ENCODE data around the gene PAGR1.

Gene PAGR1

GRCh38 chr16:29802416-29802935 is 13.5 kb upstream of the PAGR1 start:
- DNase-seq (ENCODE audit: low read depth) = no peak
- H3K4me3 ChIP-seq (replicated peaks; ENCODE audit: low read depth, low read length) = no peak overlapping the region
- TF ChIP-seq, protein P1, sequence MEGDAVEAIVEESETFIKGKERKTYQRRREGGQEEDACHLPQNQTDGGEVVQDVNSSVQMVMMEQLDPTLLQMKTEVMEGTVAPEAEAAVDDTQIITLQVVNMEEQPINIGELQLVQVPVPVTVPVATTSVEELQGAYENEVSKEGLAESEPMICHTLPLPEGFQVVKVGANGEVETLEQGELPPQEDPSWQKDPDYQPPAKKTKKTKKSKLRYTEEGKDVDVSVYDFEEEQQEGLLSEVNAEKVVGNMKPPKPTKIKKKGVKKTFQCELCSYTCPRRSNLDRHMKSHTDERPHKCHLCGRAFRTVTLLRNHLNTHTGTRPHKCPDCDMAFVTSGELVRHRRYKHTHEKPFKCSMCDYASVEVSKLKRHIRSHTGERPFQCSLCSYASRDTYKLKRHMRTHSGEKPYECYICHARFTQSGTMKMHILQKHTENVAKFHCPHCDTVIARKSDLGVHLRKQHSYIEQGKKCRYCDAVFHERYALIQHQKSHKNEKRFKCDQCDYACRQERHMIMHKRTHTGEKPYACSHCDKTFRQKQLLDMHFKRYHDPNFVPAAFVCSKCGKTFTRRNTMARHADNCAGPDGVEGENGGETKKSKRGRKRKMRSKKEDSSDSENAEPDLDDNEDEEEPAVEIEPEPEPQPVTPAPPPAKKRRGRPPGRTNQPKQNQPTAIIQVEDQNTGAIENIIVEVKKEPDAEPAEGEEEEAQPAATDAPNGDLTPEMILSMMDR (IDR thresholded peaks at IDR 0.05; ENCODE audit: low read length, missing control alignments) = no peak

DNA sequence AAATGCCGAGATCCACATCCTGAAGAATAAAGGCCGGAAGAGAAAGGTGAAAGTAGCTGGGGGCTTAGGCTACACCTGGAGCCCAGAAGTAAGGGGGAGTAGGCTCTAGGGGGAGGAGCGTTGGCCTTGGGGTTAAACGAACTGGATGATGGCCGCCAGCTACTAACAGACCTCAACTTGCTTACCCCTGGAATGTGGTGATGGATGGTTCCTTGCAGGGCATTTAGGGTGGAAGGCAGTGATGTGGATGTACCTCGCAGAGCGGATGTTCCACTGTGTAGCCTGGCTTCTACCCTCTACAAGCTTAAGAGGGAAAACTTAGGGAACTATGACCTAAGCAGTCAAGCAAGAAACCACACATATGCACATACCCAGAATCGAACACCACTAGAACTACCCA is 11.9 kb upstream of the PAGR1 start:
- TF ChIP-seq, protein P1 (IDR thresholded peaks at IDR 0.05; ENCODE audit: low read length, missing control alignments) = no peak
- H3K4me3 ChIP-seq (replicated peaks; ENCODE audit: low read depth, low read length) = no peak overlapping the region
- no peak for DNase-seq (ENCODE audit: low read depth)

- TF ChIP-seq, protein P1 (IDR thresholded peaks at IDR 0.05; ENCODE audit: low read length, missing control alignments) = no peak
- peak overlapping the region; percentile 91 for H3K4me3 ChIP-seq (replicated peaks; ENCODE audit: low read depth, low read length)
- DNase-seq (ENCODE audit: low read depth) = no peak
Measured at GRCh38 chr16:29804455-29805231, 11.3 kb upstream of the PAGR1 start.

DNA sequence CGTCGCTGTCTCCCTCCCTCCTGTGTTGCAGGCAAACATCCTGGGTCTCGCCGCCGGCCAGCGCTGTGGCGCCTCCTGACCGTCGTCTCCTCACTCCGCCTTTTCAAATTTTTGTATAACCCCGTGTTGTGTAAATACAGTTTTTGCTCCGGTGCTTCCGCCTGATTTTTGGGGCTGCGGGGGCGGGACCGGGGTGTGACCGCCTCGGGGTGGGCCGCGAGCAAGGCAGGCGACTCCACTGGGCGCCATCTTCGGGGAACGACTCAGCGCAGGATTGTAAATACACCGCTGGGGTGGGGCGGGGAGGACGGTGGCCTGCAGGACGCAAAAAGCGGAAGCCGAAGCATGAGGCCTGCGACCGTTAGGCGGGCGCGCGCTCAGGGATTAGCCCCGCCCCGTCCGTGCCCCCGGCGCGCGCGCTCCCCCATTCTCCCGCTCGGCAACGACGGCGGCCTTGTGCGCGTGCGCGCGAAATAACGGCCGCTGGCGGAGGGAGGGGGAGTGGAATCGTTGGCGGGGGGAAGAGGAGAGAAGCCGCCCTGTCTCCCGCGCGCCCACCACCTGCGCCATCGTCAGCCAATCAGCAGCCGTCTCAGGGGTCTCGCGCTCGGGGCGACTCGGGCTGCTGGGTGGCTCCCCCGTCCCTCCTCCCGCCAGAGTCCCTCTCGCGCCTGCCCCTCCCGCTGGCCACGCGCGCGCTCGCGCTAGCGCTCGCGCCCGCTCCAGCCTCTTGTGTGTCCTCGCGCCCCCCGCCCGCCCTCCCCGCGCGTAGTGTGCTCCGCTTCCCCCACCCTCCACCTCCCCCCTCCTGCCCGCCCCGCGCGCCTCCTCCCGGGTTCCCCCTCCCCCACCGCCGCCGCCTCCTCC is 10.5 kb upstream of the PAGR1 start:
- TF ChIP-seq, protein P1 (IDR thresholded peaks at IDR 0.05; ENCODE audit: low read length, missing control alignments) = no peak
- peak overlapping the region; percentile 91 for H3K4me3 ChIP-seq (replicated peaks; ENCODE audit: low read depth, low read length)
- DNase-seq (ENCODE audit: low read depth) = peak; percentile 97

- TF ChIP-seq, protein P1 (IDR thresholded peaks at IDR 0.05; ENCODE audit: low read length, missing control alignments) = no peak
Measured at GRCh38 chr16:29806099-29806579, 9.8 kb upstream of the PAGR1 start, which contains the start of gene MAZ. Gene MAZ (plus strand): TSS chr16:29806529. CDS start chr16:29806702, 173 bp downstream.

GRCh38 chr16:29806641-29807425 is 9.1 kb upstream of the PAGR1 start:
- DNase-seq (ENCODE audit: low read depth) = no peak
- TF ChIP-seq, protein P1 (IDR thresholded peaks at IDR 0.05; ENCODE audit: low read length, missing control alignments) = no peak
- peak overlapping the region; percentile 66 for H3K4me3 ChIP-seq (replicated peaks; ENCODE audit: low read depth, low read length)

More at GRCh38 chr16:29806099-29806579, 9.8 kb upstream of the PAGR1 start, which contains the start of gene MAZ:
- peak; percentile 94 for DNase-seq (ENCODE audit: low read depth)
- H3K4me3 ChIP-seq (replicated peaks; ENCODE audit: low read depth, low read length) = peak within 1 kb of the TSS; percentile 91
